PC-9 (cell line): ENCODE results near the gene XPO5. TPM values are rescaled to one million over a fixed set of nuclear protein-coding genes. Genes with fewer than 3 reads are reported as not detected.

Source experiments
- BruUV-seq: library from RNA; stranded (reverse); fragments of 400-500 nt; replicated peaks from 2 replicates; lab custom pipeline; 2021; lab: Mats Ljungman, UMichigan
- CTCF ChIA-PET: fragments of 300-600 bp; sonication (Branson Sonifier 250); formaldehyde crosslinking; loops from one replicate; lab custom pipeline; 2022; ENCODE audit warnings: antibody characterized with exemption; lab: Charles Lee
- POLR2A ChIA-PET: fragments of 300-600 bp; sonication (Branson Sonifier 250); formaldehyde crosslinking; loops from one replicate; lab custom pipeline; 2022; ENCODE audit warnings: antibody characterized with exemption; ENCODE audit not compliant: unreplicated experiment; lab: Charles Lee
- DNase-seq, 2 experiments: peaks; one replicate each; pipeline versions ENCODE4 v3.0.0 to v3.0.0-alpha.2; 2015 to 2022; ENCODE audit warnings: mixed read lengths in 1 of 2
- H2AFZ ChIP-seq: fragments of 200-600 bp; sonication (generic); 2 replicates; pipeline ENCODE4 v1.8.1; 2017; ENCODE audit warnings: antibody characterized with exemption
- H3F3A ChIP-seq: fragments of 200-600 bp; sonication (generic); 2 replicates; pipeline ENCODE4 v1.8.1; 2017; ENCODE audit warnings: antibody characterized with exemption, mild to moderate bottlenecking, low read depth; ENCODE audit not compliant: insufficient read depth
- H3K27ac ChIP-seq: fragments of 200-600 bp; sonication (generic); 2 replicates; pipeline ENCODE4 v1.6.1; 2016; ENCODE audit warnings: mixed run types
- H3K27me3 ChIP-seq: fragments of 200-600 bp; sonication (generic); 2 replicates; pipeline ENCODE4 v1.6.1; 2016; ENCODE audit warnings: low read depth, mixed run types; ENCODE audit not compliant: insufficient read depth
- H3K36me3 ChIP-seq: fragments of 200-600 bp; sonication (generic); 2 replicates; pipeline ENCODE4 v1.6.1; 2016; ENCODE audit warnings: low read depth, mixed run types
- H3K4me1 ChIP-seq: fragments of 200-600 bp; sonication (generic); replicated peaks from 2 replicates; pipeline ENCODE4 v1.6.1; 2016; ENCODE audit warnings: mixed run types; ENCODE audit not compliant: insufficient read depth
- H3K4me2 ChIP-seq: fragments of 200-600 bp; sonication (generic); 2 replicates; pipeline ENCODE4 v1.6.1; 2017; ENCODE audit warnings: mixed run types
- H3K4me3 ChIP-seq: fragments of 200-600 bp; sonication (generic); 2 replicates; pipeline ENCODE4 v1.6.1; 2016; ENCODE audit warnings: mixed run types
- H3K79me2 ChIP-seq: fragments of 200-600 bp; sonication (generic); 2 replicates; pipeline ENCODE4 v1.6.1; 2017; ENCODE audit warnings: low read depth, mixed run types
- H3K9me2 ChIP-seq: fragments of 200-600 bp; sonication (generic); 2 replicates; pipeline ENCODE4 v1.8.1; 2017; ENCODE audit warnings: mild to moderate bottlenecking; ENCODE audit not compliant: insufficient read depth
- H3K9me3 ChIP-seq: fragments of 200-600 bp; sonication (generic); 2 replicates; pipeline ENCODE4 v1.8.1; 2016; ENCODE audit warnings: low read depth; ENCODE audit not compliant: insufficient read depth
- H4K20me1 ChIP-seq: fragments of 200-600 bp; sonication (generic); 2 replicates; pipeline ENCODE4 v1.8.1; 2017; ENCODE audit not compliant: insufficient read depth
- EZH2 ChIP-seq: fragments of 200-600 bp; sonication (generic); IDR thresholded peaks from 2 replicates; pipeline ENCODE4 v1.8.0; 2017; ENCODE audit warnings: antibody characterized with exemption, low read depth
- intact Hi-C: fragments of 100-400 bp; cut with micrococcal nuclease; formaldehyde crosslinking; loops from one replicate; pipeline ENCODE4 v1.10.0; 2022; ENCODE audit not compliant: unreplicated experiment
- total RNA-seq: library from RNA; stranded (reverse); gene quantifications from 2 replicates; pipeline ENCODE4 v1.2.3, GENCODE V29; 2021
- TF ChIP-seq, protein P1 (sequence below): fragments of 200-600 bp; sonication (generic); conservative IDR thresholded peaks from 2 replicates; pipeline ENCODE4 v1.6.1; 2017; ENCODE audit warnings: mixed run types, antibody characterized with exemption, mild to moderate bottlenecking, moderate library complexity

Gene XPO5
- total RNA-seq, 1 experiment from 2014 or later, result 36.1 TPM

DNA sequence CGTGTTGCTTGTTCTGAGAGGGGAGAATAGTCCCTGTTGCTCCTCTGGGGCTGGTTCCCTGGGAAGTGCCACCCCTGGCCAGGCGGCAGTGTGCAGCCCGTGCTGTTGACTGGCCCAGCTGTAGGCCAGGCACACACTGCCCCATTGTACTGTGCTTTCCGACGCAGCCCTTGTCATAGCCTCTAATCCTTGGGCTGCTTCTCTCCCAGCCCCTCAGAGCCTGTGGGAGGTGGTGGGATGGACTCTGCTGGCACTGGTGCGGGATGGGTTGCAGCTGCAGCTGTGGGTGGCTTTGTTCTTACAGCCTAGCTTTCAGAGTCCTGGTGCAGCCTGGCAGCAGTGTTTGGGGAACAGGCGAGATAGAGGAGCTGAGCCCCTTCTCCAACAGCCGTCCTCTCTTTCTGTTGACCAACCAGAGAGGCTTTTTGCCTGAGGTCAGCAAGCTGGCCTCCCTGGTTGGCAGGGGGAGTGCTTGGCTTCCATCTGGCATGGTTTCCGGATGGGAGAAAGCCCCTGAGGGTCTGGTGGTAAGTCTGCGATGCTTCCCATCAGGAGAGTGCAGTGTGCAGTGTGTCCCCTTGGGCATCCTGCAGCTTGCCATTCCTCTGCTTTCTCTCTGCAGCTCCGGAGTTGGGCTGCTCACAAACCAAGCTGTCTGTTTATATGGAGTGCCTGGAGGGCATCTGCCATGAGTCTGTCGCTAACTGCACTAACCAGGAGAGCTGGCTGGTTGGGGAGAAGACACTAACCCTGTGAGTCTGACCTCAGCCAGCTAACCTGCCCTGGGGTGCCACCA lies 86.4 kb downstream of the XPO5 start:
- H3K9me3 ChIP-seq, result no peaks in the 10 kb centered on the region
- TF ChIP-seq, protein P1, sequence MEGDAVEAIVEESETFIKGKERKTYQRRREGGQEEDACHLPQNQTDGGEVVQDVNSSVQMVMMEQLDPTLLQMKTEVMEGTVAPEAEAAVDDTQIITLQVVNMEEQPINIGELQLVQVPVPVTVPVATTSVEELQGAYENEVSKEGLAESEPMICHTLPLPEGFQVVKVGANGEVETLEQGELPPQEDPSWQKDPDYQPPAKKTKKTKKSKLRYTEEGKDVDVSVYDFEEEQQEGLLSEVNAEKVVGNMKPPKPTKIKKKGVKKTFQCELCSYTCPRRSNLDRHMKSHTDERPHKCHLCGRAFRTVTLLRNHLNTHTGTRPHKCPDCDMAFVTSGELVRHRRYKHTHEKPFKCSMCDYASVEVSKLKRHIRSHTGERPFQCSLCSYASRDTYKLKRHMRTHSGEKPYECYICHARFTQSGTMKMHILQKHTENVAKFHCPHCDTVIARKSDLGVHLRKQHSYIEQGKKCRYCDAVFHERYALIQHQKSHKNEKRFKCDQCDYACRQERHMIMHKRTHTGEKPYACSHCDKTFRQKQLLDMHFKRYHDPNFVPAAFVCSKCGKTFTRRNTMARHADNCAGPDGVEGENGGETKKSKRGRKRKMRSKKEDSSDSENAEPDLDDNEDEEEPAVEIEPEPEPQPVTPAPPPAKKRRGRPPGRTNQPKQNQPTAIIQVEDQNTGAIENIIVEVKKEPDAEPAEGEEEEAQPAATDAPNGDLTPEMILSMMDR, result no peak
- TF ChIP-seq EZH2, result no peak
- no TSS peak for BruUV-seq
- CTCF ChIA-PET, result no interaction called here
- no peaks in the 10 kb centered on the region for H3K9me2 ChIP-seq
- H3K27me3 ChIP-seq, result no peaks in the 10 kb centered on the region
- H4K20me1 ChIP-seq, result 0 out of 2 replicates have a peak, but pooled peaks cover 8% of the 10 kb centered on the region
- intact Hi-C loops, result loop anchor here (10.0 kb wide), 2 partner anchors 55 to 315 kb away; partner anchors contain the start of gene SRF
- H3F3A ChIP-seq, result no peaks in the 10 kb centered on the region
- no peak overlapping the region for H3K4me2 ChIP-seq
- no peak overlapping the region for H2AFZ ChIP-seq
- H3K4me1 ChIP-seq, result 0 out of 2 replicates have a peak, but pooled peaks cover 3% of the 10 kb centered on the region
- POLR2A ChIA-PET, result no interaction called here
- no peak for DNase-seq
- no peak overlapping the region for H3K27ac ChIP-seq
- no peaks in the 10 kb centered on the region; the same call in 1 of the 2 replicates for H3K36me3 ChIP-seq
- no peak overlapping the region for H3K4me3 ChIP-seq
- H3K79me2 ChIP-seq, result peaks cover 11% of the 10 kb centered on the region; the same call in 1 of the 2 replicates

DNA sequence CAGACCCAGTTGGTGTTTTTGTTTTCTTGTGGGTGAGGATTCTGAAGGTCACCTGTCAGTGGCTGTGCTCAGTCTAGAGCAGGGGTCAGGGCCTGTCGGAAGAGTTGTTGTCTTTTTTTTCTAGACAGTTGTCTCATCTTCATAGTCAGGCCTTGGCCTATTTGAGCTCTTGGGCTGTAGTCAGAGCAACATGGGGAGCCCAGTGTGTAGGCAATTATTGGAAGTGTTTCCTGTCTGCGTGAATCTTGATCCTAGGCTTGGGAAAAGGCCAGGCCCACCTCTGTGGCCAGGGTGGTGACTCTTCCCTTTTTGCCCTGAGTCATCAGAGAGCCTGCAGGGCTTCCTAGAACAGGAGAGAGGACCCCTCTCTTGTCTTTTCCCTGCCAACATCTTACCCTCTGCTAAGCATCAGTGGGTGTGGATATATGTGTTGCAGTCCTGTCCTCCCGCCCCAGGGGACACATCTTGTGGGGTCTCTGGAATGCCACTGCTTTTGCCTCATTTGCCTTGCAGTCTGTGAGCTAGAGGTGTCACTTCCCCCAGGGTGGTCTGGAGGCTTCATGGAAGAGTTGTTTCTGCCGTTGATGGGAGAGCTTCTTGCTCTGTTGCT lies 87.1 kb downstream of the XPO5 start:
- H3K27me3 ChIP-seq, result no peaks in the 10 kb centered on the region
- no peak overlapping the region for H3K4me3 ChIP-seq
- no peaks in the 10 kb centered on the region for H3F3A ChIP-seq
- no peak overlapping the region for H2AFZ ChIP-seq
- CTCF ChIA-PET, result no interaction called here
- H3K79me2 ChIP-seq, result peaks cover 13% of the 10 kb centered on the region; the same call in 1 of the 2 replicates
- no peaks in the 10 kb centered on the region for H3K9me2 ChIP-seq
- POLR2A ChIA-PET, result no interaction called here
- H4K20me1 ChIP-seq, result 0 out of 2 replicates have a peak, but pooled peaks cover 8% of the 10 kb centered on the region
- BruUV-seq, result no TSS peak
- H3K36me3 ChIP-seq, result no peaks in the 10 kb centered on the region; the same call in 1 of the 2 replicates
- DNase-seq, result no peak
- no peak overlapping the region for H3K27ac ChIP-seq
- 0 out of 2 replicates have a peak, but pooled peaks cover 3% of the 10 kb centered on the region for H3K4me1 ChIP-seq
- no peaks in the 10 kb centered on the region for H3K9me3 ChIP-seq
- intact Hi-C loops, result no loop called here
- H3K4me2 ChIP-seq, result no peak overlapping the region
- TF ChIP-seq, protein P1, result no peak
- TF ChIP-seq EZH2, result no peak

DNA sequence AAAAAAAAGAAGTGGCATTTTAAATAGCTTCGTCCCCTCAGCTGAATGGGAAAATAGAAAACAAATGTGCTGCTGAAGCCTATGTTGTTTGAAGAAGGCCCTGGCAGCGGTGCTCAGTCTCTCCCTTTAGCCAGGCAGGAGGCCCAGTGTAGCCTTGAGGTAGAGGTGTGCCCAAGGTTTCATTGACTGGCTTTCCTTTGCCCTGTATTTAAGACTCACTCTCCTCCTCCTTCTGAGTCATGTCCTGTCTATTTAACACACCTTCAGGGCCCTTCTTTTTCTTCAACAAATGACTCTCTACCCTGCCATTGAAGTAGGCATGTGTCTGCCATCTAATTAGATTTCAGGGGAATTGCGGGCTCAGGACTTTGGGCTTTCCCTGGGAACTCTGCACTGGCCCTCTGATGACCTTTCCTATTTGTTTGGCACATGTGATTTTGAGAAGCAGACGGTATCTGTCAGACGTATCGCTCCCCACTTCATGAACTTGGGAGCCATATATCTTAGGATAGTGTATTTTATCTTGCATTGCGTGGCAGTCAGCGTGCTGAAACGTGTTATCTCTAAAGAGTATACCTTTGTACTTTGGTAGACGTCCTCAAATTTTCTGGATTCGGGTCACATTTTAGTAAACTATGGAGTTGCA lies 94.1 kb downstream of the XPO5 start:
- Histone ChIP-seq H3K9me3 (no peaks in the 10 kb centered on the region), H4K20me1 (no peaks in the 10 kb centered on the region), H3K4me3 (peak overlapping the region; percentile 37; the same call in 1 of the 2 replicates), H3K27me3 (no peaks in the 10 kb centered on the region), H3K79me2 (peaks cover 66% of the 10 kb centered on the region), H3K4me1 (peaks cover 54% of the 10 kb centered on the region), H3K36me3 (no peaks in the 10 kb centered on the region; the same call in 1 of the 2 replicates), H2AFZ (no peak overlapping the region), H3K4me2 (peak overlapping the region; percentile 50), H3K9me2 (no peaks in the 10 kb centered on the region), H3K27ac (peak overlapping the region; percentile 84), H3F3A (peaks cover 33% of the 10 kb centered on the region)
- TF ChIP-seq, protein P1, result no peak
- TF ChIP-seq EZH2, result no peak
- intact Hi-C loops, result no loop called here
- no TSS peak for BruUV-seq
- ChIA-PET CTCF (interaction anchor here (0.7 kb wide), 1 partner anchor 14 kb away, joined by 17 read pairs; no protein-coding TSS in a partner anchor), POLR2A (interaction anchor here (0.6 kb wide), 2 partner anchors 112 to 1078 kb away, joined by 3 to 13 read pairs; partner anchors contain the start of gene ZNF318)
- peak; percentile 55 to 83 for DNase-seq
